Putamen (tissue), 1 donor: Measurements from ENCODE around the gene CCDC91.
A peak's percentile ranks its signal among the peaks of the same experiment; 100 is the strongest.
"Not testable (repeated sequence)": the region's sequence is repeated elsewhere in the genome, so short reads cannot be mapped to it uniquely, and the experiment has no call there.

Experiments used
- DNase-seq: peaks from one replicate; pipeline ENCODE4 v3.0.0-alpha.2; 2016; ENCODE audit warnings: low spot score

The CCDC91 gene

GRCh38 chr12:28367326-28367725 lies 177.1 kb downstream of the CCDC91 start:
- no peak for DNase-seq

GRCh38 chr12:28367993-28368392 lies 177.7 kb downstream of the CCDC91 start:
- DNase-seq: no peak

- DNase-seq: no peak
Observed at GRCh38 chr12:28369483-28369882, 179.2 kb downstream of the CCDC91 start.

- DNase-seq: no peak
Observed at GRCh38 chr12:28374556-28374955, 184.3 kb downstream of the CCDC91 start.

GRCh38 chr12:28378736-28379135 lies 188.5 kb downstream of the CCDC91 start:
- DNase-seq: no peak

- DNase-seq: not testable (repeated sequence)
Observed at GRCh38 chr12:28379779-28380178, 189.5 kb downstream of the CCDC91 start.

GRCh38 chr12:28383368-28383767 lies 193.1 kb downstream of the CCDC91 start:
- no peak for DNase-seq

- DNase-seq: no peak
Observed at GRCh38 chr12:28388879-28389278, 198.6 kb downstream of the CCDC91 start.

GRCh38 chr12:28390206-28390605 lies 199.9 kb downstream of the CCDC91 start:
- no peak for DNase-seq

GRCh38 chr12:28390761-28391385 lies 200.6 kb downstream of the CCDC91 start:
- no peak for DNase-seq

GRCh38 chr12:28409892-28410291 lies 219.6 kb downstream of the CCDC91 start:
- DNase-seq: no peak

- no peak for DNase-seq
Observed at GRCh38 chr12:28413460-28414109, 223.3 kb downstream of the CCDC91 start.

GRCh38 chr12:28415755-28416154 lies 225.5 kb downstream of the CCDC91 start:
- DNase-seq: no peak

- DNase-seq: no peak
Observed at GRCh38 chr12:28421374-28421773, 231.1 kb downstream of the CCDC91 start.

- DNase-seq: peak; percentile 0
Observed at GRCh38 chr12:28424965-28425364, 234.7 kb downstream of the CCDC91 start.

GRCh38 chr12:28425526-28425925 lies 235.3 kb downstream of the CCDC91 start:
- DNase-seq: no peak

GRCh38 chr12:28427046-28427445 lies 236.8 kb downstream of the CCDC91 start:
- DNase-seq: no peak

GRCh38 chr12:28440081-28440608 lies 249.9 kb downstream of the CCDC91 start:
- no peak for DNase-seq

- DNase-seq: no peak
Observed at GRCh38 chr12:28442101-28442500, 251.8 kb downstream of the CCDC91 start.

- no peak for DNase-seq
Observed at GRCh38 chr12:28443337-28443736, 253.1 kb downstream of the CCDC91 start.

- no peak for DNase-seq
Observed at GRCh38 chr12:28446031-28446430, 255.8 kb downstream of the CCDC91 start.

GRCh38 chr12:28453686-28454085 lies 263.4 kb downstream of the CCDC91 start:
- DNase-seq: no peak

- no peak for DNase-seq
Observed at GRCh38 chr12:28456934-28457710, 266.9 kb downstream of the CCDC91 start.
